ENCODE results near the gene KCNG1.

- TF ChIP-seq CTCF (IDR thresholded peaks at IDR 0.05), result no peak
- no peak for TF ChIP-seq POLR2A (IDR thresholded peaks at IDR 0.05)
Measured at GRCh38 chr20:51020657-51021056, 2.2 kb downstream of the KCNG1 start.
